ENCODE data around the gene DXO.
"Not testable (repeated sequence)": the region's sequence is repeated elsewhere in the genome, so short reads cannot be mapped to it uniquely, and the experiment has no call there.

The DXO gene

DNA sequence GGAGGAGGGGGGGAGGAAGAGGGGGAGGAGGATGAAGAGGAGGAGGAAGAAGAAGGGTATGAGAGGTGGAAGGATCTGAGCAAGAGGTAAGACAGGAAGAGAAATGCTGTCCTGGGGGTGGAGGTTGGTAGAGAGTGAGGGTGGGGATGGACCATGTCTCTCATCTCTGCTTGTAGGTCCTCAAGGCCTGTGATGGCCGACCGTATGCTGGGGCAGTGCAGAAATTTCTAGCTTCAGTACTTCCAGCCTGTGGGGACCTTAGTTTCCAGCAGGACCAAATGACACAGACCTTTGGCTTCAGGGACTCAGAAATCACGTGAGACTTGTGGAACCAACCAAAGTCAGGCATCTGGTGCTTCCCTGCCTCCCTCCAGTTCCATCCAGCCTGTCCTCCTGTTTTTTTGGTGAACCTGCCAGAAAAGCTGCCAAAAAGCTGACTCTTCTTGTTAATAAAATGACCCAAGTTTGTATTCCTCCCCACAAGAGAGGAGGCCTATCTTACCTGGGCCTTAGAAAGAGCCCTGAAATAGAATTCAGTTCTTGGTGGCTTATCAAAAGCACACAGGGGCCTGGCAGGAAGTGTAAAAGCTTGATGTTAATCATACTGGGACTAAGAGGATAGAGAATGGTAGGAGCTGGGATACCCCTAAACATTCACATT lies 7.4 kb upstream of the DXO start:
- no peak for DNase-seq

DNA sequence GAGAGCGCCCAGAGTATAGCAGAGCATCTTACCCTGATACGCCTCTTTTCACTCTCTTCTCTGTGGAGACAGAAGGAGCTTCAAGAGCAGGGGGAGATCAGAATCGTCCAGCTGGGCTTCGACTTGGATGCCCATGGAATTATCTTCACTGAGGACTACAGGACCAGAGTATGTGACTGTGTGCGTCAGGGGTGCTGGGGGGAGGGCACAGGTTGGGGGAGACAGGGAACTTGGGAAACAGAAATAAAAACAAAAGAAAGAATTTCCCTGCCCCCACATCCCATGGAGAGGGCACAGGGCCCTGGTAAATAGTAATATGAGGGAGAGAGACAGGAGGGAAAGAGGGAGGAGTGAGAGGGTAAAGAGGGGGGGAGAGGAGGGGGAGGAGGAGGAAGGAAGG lies 6.9 kb upstream of the DXO start:
- no peak for DNase-seq

DNA sequence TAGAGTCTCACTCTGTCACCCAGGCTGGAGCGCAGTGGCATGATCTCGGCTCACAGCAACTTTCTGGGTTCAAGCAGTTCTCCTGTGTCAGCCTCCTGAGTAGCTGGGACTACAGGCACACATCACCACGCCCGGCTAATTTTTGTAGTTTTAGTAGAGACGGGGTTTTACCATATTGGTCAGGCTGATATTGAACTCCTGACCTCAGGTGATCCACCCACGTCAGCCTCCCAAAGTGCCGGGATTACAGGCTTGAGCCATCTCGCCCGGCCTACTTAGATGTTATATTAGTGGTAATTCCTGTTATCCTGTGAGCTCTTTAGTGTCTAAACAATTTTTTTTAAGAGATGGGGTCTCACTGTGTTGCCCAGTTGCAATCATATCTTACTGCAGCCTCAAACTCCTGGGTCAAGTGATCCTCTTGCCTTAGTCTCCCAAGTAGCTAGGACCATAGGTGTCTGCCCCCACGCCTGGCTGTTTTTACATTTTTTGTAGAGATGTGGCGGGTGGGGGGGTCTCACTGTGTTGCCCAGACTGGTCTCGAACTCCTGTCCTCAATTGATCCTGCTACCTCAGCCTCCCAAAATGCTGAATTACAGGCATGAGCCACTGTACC lies 6.0 kb upstream of the DXO start:
- DNase-seq = no peak

DNA sequence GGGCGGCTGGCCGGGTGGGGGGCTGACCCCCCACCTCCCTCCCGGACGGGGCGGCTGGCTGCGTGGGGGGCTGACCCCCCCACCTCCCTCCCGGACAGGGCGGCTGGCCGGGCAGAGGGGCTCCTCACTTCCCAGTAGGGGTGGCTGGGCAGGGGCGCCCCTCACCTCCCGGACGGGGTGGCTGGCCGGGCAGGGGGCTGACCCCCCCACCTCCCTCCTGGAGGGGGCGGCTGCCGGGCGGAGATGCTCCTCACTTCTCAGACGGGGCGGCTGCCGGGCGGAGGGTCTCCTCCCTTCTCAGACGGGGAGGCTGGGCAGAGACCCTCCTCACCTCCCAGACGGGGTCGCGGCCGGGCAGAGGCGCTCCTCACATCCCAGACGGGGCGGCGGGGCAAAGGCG lies 4.1 kb upstream of the DXO start:
- not testable (repeated sequence) for DNase-seq

DNA sequence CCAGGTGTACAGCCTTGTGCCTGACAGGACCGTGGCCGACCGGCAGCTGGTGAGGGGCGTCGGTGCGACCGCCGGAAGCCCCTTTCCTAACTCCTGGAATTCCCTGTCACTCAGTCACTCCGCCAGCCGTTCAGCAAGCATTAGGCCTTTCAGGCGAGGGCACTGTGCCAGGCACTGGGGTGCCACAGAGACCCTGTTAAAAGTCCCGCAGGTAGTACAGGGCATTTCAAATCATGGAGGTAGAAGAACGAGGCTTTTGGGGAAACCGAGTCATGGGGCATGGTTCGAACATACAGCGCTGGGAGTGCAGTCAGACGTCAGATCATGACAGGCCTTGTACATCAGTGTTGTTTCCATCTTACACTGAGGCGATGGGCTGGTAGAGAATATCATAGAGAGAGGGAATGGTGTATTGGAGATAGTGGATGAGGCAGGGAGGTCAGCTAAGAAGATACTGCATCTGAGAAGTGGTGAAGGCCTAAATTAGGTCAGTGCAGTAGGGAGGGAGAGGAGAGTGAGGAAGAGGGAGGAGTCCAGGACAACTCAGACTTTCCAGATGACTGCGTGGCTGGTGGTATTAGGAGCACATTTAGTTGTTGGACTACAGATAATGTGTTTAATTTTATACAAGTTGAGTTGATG lies 892 bp upstream of the DXO start:
- DNase-seq = no peak

DNA sequence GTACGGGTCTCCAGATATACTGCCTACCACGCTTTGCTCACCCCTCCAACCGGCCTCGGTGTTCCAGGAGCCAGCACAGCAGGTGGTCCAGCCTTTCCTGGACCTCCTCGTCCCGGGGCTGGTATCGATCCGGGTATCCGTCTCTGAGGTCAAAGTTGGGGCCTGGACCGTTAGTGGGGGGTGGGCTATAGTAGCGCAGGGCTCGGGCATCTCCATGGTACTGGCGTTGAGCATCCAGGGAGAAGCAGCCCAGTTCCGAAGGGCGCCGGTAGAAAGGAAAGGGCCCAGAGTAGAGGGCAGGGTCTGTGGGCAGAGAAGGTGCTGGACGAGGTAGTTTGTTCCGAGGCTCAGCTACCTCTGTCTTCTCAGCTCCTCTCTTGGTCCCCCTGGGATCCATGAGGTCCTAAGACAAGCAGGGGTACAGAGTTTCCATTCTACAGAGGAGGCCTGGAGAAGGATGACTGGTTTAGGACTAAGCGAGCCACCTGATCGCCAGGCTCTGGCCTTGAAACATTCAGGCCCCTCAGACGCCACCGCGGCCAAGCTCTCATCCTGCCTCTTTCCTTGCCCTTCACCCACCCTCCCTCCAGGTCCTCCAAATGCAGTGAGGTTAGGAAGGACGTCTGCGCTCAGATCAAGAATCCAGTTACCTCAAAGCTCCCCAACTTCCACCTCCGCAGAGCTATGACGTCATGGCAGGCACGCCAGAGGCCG lies 502 bp downstream of the DXO start:
- DNase-seq = peak in 1 of 2 experiments; percentile 43

DNA sequence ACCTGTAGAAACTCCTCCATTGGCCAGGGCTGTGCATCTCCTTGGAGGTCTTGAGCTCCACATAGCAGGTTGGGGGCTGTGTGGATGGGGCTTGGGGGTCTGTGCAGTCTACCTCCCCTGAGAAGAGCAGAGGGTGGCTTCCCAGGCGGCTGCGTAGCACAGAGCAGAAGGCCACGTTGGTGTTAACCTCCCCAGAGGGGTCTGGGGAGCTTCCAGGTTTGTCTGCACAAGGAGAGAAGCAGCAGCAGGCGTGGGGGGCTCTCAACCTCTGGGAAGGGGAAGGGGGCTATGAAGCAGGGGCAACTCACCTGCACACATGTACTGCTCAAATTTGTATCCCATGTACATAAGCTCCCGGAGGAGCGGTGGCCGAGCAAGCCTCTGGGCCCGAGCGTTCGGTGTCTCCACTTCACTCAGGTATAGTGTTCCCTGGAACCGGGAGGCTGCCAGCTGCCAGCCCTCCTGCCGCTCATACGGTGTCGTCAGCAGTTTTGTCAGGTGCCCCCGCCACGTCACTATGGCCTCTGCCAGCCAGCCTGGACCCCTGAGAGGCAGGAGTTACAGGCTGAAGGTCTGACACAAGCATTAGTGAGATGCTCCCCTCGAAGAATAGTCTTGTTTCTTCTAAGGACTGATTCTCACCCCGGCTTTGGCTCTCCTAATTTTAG lies 1.2 kb downstream of the DXO start:
- DNase-seq = peak in 1 of 2 experiments; percentile 35

DNA sequence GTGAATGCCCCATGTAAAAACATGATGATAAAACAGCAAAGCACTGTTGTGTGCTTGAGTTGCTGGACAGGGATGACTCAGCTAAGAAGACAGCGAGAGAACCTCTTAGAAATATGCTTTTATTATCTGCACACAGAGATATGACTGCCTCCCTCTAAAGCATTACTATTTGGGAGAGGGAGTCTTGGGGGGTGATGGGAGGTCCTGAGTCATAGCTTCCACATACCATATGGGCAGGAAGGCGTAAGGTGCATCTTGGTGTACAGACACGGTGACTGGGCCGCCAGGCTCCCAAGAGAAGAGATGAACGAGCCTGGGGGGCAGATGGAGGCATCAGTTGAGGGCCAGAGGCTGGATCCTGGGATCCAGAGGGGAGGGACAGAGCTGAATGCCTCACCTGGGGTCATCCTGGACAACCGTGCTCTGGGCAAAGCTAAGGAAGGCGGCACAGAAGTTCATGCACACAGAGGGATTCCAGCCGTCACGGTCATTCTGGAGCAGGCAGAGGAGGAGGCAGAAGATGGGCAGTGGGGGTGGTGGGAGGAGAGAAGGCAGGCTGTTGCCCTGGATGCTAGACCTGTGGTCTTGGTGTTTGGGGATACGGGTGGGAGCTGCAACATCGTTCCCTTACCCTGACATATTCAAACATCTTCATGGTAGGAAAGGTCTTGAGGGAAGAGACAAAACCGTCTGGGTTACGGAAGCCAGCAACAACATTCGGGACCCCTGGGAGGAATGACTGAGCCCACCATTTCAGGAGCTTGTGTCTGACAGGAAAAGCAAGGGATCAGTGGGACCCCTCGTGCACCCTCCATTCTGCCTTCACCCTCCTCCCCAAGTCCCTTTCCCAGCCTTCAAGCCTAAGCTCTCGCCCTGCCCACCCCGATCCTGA lies 2.0 kb downstream of the DXO start:
- DNase-seq = no peak

DNA sequence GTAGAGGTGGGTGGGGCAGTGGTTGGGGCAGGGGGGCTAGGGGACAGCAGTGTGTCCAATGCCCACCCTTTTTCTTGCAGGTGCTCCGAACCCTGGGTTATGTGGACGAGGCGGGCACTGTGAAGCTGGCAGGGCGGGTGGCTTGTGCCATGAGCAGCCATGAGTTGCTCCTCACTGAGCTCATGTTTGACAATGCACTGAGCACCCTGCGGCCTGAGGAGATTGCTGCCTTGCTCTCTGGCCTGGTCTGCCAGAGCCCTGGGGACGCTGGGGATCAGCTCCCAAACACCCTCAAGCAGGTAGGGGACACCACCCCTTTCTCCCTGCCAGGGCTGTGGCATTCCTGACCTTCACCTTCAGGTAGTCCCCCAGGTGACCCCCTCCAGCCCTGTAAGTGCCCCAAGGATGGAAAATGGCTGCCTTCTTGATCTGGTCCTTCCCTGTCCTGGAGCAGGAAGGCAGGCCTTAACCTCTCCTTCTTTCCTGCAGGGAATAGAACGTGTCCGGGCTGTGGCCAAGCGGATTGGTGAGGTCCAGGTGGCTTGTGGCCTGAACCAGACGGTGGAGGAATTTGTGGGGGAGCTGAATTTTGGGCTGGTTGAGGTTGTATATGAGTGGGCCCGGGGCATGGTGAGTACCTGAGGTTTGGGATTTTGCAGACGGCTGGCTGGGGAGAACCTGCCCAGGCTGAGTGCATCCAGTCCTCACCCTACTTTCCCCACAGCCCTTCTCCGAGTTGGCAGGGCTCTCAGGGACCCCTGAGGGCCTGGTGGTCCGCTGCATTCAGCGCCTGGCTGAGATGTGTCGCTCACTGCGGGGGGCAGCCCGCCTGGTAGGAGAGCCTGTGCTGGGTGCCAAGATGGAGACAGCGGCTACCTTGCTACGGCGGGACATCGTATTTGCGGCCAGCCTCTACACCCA lies 2.9 kb downstream of the DXO start:
- no peak for DNase-seq

DNA sequence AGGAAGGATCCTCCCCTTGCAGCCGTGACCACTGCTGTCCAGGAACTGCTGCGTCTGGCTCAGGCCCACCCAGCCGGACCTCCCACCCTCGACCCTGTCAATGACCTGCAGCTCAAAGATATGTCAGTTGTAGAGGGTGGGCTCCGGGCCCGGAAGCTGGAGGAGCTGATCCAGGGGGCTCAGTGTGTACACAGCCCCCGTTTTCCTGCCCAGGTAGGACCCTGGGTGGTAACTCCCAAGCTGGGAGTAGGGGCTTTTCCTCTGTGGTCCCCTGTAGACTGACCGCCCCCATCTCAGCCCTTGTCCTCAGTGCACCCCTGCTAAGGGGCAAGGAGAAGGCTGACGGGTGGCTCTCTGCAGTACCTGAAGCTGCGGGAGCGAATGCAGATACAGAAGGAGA lies 3.6 kb downstream of the DXO start:
- no peak for DNase-seq

DNA sequence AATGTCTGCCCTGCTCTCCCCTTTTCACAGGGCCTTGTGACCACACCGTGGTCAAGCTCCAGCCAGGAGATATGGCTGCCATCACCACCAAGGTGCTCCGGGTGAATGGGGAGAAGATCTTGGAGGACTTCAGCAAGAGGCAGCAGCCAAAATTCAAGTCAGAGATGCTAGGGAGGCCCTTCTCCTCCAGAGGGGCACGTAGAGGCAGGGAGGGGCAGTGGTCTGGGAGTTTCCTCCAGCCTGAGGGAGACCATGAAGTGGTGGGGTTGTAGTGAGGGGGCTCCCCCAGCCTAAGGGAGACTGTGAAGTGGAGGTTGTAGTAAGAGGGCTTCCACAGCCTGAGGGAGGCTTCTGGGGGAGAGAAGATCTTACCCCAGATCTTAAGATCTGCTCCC lies 4.0 kb downstream of the DXO start:
- DNase-seq = no peak

DNA sequence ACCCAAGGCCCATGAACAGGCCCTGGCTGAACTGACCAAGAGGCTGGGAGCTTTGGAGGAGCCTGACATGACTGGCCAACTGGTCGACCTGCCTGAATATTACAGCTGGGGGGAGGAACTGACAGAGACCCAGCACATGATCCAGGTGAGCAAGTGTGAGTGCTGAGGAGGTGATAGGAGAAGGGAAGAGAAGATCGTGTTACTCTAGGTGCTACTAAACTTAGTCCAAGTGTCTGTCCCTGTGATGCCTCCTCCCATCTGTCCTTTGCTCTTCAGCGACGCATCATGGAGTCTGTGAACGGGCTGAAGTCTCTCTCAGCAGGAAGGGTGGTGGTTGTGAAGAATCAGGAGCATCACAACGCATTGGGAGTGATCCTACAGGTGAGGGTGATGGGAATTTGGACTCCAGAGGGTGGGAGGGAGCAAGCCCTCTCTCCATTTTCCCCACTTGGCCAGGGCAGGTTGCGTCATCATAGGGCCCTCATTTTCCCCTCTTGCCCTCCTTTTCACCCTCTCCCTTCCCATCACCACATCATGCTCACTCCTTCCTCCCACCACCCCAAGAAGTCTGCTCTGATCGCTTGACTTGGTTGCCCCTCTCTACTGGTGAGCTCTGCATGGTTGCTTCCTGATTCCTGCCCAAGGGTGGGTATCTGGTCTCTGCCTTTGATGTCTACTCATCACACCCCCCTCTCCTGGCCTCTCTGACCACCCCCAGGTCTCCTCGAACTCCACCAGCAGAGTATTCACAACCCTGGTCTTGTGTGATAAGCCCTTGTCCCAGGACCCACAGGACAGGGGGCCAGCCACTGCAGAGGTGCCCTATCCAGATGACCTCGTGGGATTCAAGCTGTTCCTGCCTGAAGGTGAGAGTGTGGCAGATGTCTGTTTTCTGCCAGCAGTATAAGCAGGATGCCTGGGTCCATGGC lies 4.7 kb downstream of the DXO start:
- no peak for DNase-seq

DNA sequence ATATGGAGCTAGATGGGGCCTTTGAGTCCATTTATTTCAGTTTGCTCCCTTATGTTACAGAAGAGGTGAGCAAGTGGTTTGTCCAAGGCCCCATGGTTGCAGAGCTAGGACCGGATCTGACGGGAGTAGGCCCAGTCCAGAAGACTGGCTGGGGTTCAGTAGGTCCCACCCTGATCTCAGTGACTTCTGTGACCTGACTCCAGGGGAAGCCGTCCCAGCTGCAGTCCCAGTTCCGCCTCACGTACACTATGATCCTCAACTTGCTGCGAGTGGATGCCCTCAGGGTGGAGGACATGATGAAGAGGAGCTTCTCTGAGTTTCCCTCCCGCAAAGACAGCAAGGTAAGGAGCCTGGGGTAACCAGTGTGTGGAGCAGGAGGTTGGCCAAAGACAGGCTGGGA lies 5.4 kb downstream of the DXO start:
- no peak for DNase-seq

DNA sequence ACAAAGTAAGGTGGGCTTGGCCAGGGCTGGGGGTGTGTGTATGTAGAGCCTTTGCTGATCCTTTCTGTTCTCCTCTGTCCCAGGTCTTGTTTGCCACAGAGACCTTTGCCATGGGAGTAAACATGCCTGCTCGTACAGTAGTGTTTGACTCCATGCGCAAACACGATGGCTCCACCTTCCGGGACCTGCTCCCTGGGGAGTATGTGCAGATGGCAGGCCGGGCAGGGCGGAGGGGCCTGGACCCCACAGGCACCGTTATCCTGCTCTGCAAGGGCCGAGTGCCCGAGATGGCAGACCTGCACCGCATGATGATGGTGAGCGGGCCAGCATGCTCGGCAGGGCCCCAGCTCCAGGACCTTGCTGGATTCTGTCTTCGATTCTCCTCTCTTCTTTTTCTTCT lies 6.2 kb downstream of the DXO start:
- DNase-seq = no peak

DNA sequence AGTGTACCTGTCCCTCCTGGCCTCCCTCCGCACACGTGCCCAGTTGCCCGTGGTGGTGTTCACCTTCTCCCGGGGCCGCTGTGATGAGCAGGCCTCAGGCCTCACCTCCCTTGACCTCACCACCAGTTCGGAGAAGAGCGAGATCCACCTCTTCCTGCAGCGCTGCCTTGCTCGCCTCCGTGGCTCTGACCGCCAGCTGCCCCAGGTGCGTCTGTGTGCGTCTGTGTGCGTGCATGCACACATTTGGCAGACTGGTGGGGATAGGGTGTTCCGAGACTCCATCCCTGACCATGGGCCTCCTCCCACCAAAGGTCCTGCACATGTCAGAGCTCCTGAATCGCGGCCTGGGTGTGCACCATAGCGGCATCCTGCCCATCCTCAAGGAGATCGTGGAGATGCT lies 8.0 kb downstream of the DXO start:
- no peak for DNase-seq

DNA sequence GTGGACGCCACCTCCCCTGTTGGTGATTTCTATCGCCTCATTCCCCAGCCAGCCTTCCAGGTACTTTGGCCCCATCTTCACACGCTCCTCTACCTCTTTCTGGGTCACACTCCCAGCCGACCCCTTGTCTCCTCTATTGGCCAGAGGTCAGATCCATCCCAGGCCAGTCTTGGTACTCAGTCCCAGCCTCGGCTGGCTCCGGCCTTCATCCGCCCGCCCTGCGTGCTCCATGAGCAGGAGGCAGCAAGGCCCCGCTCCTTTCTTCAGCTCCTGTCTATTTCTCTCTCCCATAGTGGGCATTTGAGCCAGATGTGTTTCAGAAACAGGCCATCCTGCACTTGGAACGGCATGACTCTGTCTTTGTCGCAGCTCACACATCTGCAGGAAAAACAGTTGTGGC lies 10.3 kb downstream of the DXO start:
- DNase-seq = no peak

DNA sequence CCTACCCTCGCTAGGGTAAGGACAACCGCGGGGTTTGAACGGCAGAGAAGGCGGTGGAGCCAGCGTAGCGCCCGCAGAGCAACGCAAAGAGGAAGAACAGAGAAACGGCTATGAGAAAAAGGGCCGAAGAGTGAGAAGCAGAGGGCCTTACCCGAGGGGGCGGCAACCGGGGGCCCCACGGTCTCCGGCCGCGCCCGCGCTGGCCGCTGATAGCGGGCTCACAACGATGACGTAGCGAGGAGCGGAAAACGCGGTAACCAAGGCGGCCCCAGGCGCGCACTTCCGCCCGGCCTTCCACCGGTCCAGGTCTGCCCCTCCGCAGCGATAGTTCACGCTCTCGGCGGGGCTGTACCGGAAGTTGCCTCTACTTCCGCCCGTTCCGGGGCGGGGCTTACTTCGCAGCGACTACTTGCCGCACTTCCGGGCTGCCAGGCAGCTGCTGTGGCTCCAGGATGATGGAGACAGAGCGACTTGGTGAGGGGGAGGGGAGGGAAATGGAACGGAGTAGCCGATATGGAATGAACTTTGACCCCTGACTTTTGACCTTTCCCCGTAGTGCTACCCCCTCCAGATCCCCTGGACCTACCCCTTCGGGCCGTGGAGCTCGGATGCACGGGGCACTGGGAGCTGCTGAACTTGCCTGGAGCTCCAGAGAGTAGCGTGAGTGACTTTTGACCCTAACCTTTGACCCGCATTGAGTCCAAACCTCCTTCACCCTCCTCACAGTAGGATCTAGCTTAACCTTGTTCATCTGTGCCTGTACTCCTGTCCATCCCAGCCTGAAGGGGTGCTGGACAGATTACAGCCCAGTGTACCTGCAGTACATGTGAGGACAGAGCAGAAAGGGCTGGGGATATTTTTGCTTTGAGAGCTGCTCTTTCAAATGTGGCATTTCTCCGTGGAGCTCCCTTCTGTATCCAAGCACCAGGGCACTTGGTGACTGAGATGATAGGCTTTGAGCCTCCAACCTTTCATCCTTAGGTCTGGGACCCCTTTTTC lies 12.9 kb downstream of the DXO start, which contains the start of the genes NELFE and SKIC2:
TSS of gene NELFE (minus strand) at position 231 of the 999 bp plus-strand sequence. CDS start 525 bp downstream, outside the sequence.
TSS of gene SKIC2 (plus strand) at position 435 of the 999 bp plus-strand sequence. CDS start at position 453, 18 bp downstream.
- peak; percentile 89 to 99 for DNase-seq

DNA sequence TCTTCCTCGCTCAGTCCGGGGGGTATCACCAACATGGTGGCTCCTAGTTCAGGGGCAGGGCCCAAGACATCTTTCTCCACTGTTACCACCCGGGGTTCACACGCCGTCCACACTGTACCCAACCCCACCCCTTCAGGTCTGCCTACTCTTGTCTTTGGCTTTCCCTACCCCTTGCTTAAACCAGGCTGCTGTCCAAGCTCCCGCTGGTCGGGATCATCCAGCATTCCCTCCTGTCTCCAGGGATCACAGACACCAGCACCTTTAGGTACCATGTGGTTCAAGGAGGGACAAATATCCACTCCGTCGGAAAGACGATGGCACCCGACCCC lies 13.6 kb downstream of the DXO start:
- DNase-seq = no peak

DNA sequence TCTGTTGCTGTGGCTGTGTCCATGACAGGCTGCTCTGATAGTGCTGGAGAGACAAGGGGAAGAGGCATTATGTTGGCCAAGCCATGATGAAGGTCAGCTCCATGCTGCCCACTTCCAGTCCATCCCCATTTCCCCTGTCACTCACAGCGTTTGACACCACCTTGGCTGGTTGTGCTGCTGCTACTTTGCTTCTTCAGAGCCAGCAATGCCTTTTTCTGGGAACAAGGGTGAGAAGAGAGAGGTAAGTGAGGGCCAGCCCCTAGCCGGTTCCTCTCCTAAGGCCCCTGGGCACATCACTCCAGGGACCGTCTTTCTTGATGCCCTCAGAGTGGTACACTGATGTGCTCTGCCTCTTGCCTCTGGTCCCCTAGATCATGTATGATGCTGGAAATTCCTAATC lies 15.1 kb downstream of the DXO start:
- DNase-seq = no peak

Data from NCI-H446 (cell line).